ENCODE measurements around the gene HSPG2. TPM values are rescaled to one million over a fixed set of nuclear protein-coding genes. Genes with fewer than 3 reads are reported as not detected.

Gene HSPG2
- polyA plus RNA-seq, 1 donor from 2014 or later, result 0.79 TPM

- Histone ChIP-seq H3K27me3 (ENCODE audit: insufficient read depth, low read depth, low read length) (no peaks in the 10 kb centered on the region), H3K4me3 (ENCODE audit: low read length) (no peak overlapping the region), H3K9me2 (ENCODE audit: insufficient read depth, low read length) (no peaks in the 10 kb centered on the region), H3K4me2 (ENCODE audit: low read length) (no peak overlapping the region), H2AFZ (ENCODE audit: low read depth, low read length) (no peak overlapping the region), H3K9me3 (ENCODE audit: low read length) (no peaks in the 10 kb centered on the region), H3F3A (ENCODE audit: insufficient read depth, low read length, poor library complexity, severe bottlenecking) (no peaks in the 10 kb centered on the region), H3K9ac (ENCODE audit: low read length) (no peak overlapping the region), H4K20me1 (ENCODE audit: insufficient read depth) (no peaks in the 10 kb centered on the region), H3K27ac (ENCODE audit: low read length) (no peak overlapping the region), H3K79me2 (replicated peaks; ENCODE audit: insufficient read depth, low read length) (no peaks in the 10 kb centered on the region), H3K36me3 (ENCODE audit: insufficient read depth, low read length) (no peaks in the 10 kb centered on the region)
- TF ChIP-seq EP300 (conservative IDR thresholded peaks at IDR 0.05; ENCODE audit: poor library complexity, severe bottlenecking) (no peak), POLR2AphosphoS5 (IDR thresholded peaks at IDR 0.05) (no peak), RAD21 (conservative IDR thresholded peaks at IDR 0.05) (no peak), TAF1 (IDR thresholded peaks at IDR 0.05; ENCODE audit: low read depth) (no peak), MXI1 (conservative IDR thresholded peaks at IDR 0.05; ENCODE audit: poor library complexity, severe bottlenecking) (no peak), EZH2 (IDR thresholded peaks at IDR 0.05; ENCODE audit: borderline replicate concordance, insufficient read depth, low read length, poor library complexity, severe bottlenecking) (no peak), CTCF (IDR thresholded peaks at IDR 0.05; ENCODE audit: poor library complexity, severe bottlenecking) (no peak), SMC3 (conservative IDR thresholded peaks at IDR 0.05; ENCODE audit: poor library complexity) (no peak)
- TF ChIP-seq, protein P1, sequence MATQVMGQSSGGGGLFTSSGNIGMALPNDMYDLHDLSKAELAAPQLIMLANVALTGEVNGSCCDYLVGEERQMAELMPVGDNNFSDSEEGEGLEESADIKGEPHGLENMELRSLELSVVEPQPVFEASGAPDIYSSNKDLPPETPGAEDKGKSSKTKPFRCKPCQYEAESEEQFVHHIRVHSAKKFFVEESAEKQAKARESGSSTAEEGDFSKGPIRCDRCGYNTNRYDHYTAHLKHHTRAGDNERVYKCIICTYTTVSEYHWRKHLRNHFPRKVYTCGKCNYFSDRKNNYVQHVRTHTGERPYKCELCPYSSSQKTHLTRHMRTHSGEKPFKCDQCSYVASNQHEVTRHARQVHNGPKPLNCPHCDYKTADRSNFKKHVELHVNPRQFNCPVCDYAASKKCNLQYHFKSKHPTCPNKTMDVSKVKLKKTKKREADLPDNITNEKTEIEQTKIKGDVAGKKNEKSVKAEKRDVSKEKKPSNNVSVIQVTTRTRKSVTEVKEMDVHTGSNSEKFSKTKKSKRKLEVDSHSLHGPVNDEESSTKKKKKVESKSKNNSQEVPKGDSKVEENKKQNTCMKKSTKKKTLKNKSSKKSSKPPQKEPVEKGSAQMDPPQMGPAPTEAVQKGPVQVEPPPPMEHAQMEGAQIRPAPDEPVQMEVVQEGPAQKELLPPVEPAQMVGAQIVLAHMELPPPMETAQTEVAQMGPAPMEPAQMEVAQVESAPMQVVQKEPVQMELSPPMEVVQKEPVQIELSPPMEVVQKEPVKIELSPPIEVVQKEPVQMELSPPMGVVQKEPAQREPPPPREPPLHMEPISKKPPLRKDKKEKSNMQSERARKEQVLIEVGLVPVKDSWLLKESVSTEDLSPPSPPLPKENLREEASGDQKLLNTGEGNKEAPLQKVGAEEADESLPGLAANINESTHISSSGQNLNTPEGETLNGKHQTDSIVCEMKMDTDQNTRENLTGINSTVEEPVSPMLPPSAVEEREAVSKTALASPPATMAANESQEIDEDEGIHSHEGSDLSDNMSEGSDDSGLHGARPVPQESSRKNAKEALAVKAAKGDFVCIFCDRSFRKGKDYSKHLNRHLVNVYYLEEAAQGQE (IDR thresholded peaks at IDR 0.05; ENCODE audit: borderline replicate concordance), result no peak
Measured at GRCh38 chr1:21833392-21833976, 103.6 kb downstream of the HSPG2 start.

DNA sequence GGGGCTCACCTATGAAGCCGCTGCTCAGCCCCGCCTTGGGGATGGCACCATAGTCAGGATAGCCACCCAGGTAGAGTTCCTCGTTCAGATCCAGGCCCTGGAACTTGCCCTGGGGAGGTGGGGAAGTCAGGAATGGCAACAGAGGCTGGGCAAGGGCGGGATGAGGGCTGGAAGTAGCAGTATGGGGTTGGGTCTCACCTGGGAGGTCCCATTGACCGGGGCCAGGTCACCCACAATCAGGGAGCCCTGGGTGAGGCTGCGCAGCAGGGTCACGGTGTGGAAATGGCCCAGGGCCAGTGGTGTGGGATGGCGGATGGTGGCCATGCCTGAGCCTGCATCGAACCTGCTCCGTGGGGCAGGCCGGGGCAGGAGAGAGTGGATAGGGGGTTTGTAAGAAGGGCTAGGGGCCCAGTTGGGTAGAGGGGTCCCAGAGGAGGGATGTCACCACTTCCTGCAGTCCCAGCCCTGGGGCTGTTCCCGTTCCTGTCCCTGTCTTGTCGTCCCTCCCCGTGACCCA lies 105.6 kb downstream of the HSPG2 start:
- H3K36me3 ChIP-seq (ENCODE audit: insufficient read depth, low read length), result no peaks in the 10 kb centered on the region
- no peaks in the 10 kb centered on the region for H3K27me3 ChIP-seq (ENCODE audit: insufficient read depth, low read depth, low read length)
- H4K20me1 ChIP-seq (ENCODE audit: insufficient read depth), result no peaks in the 10 kb centered on the region
- no peak overlapping the region for H3K27ac ChIP-seq (ENCODE audit: low read length)
- no peaks in the 10 kb centered on the region for H3K79me2 ChIP-seq (replicated peaks; ENCODE audit: insufficient read depth, low read length)
- H3K9ac ChIP-seq (ENCODE audit: low read length), result no peak overlapping the region
- H3K9me3 ChIP-seq (ENCODE audit: low read length), result no peaks in the 10 kb centered on the region
- no peak overlapping the region for H3K4me3 ChIP-seq (ENCODE audit: low read length)
- no peaks in the 10 kb centered on the region for H3F3A ChIP-seq (ENCODE audit: insufficient read depth, low read length, poor library complexity, severe bottlenecking)
- H2AFZ ChIP-seq (ENCODE audit: low read depth, low read length), result no peak overlapping the region
- no peaks in the 10 kb centered on the region for H3K9me2 ChIP-seq (ENCODE audit: insufficient read depth, low read length)
- no peak overlapping the region for H3K4me2 ChIP-seq (ENCODE audit: low read length)
- TF ChIP-seq CTCF (IDR thresholded peaks at IDR 0.05; ENCODE audit: poor library complexity, severe bottlenecking), result no peak
- no peak for TF ChIP-seq SMC3 (conservative IDR thresholded peaks at IDR 0.05; ENCODE audit: poor library complexity)
- TF ChIP-seq POLR2AphosphoS5 (IDR thresholded peaks at IDR 0.05), result no peak
- no peak for TF ChIP-seq TAF1 (IDR thresholded peaks at IDR 0.05; ENCODE audit: low read depth)
- no peak for TF ChIP-seq RAD21 (conservative IDR thresholded peaks at IDR 0.05)
- TF ChIP-seq EZH2 (IDR thresholded peaks at IDR 0.05; ENCODE audit: borderline replicate concordance, insufficient read depth, low read length, poor library complexity, severe bottlenecking), result no peak
- TF ChIP-seq MXI1 (conservative IDR thresholded peaks at IDR 0.05; ENCODE audit: poor library complexity, severe bottlenecking), result no peak
- TF ChIP-seq EP300 (conservative IDR thresholded peaks at IDR 0.05; ENCODE audit: poor library complexity, severe bottlenecking), result no peak
- TF ChIP-seq, protein P1 (IDR thresholded peaks at IDR 0.05; ENCODE audit: borderline replicate concordance), result no peak

Measured in neural cell (in vitro differentiated cells).